Astrocyte of the cerebellum (primary cell): ENCODE results near the gene NT5C.

Experiments used
- DNase-seq: peaks from one replicate; pipeline ENCODE4 v3.0.0-alpha.2; 2011; ENCODE audit warnings: low read depth
- H3K4me3 ChIP-seq: 2 replicates; pipeline ENCODE4 v1.5.1; 2011; ENCODE audit warnings: mild to moderate bottlenecking, low read depth, low read length, moderate library complexity
- in situ Hi-C: cut with HindIII; loops from 2 replicates; pipeline ENCODE4 v1.10.0; 2017; ENCODE audit warnings: low sequenced_read_pairs
- TF ChIP-seq, protein P1 (sequence below): IDR thresholded peaks from 2 replicates; pipeline ENCODE4 v1.5.1; 2012; ENCODE audit warnings: low read length, low read depth, moderate library complexity, mild to moderate bottlenecking; ENCODE audit errors: missing control alignments

Gene NT5C

DNA sequence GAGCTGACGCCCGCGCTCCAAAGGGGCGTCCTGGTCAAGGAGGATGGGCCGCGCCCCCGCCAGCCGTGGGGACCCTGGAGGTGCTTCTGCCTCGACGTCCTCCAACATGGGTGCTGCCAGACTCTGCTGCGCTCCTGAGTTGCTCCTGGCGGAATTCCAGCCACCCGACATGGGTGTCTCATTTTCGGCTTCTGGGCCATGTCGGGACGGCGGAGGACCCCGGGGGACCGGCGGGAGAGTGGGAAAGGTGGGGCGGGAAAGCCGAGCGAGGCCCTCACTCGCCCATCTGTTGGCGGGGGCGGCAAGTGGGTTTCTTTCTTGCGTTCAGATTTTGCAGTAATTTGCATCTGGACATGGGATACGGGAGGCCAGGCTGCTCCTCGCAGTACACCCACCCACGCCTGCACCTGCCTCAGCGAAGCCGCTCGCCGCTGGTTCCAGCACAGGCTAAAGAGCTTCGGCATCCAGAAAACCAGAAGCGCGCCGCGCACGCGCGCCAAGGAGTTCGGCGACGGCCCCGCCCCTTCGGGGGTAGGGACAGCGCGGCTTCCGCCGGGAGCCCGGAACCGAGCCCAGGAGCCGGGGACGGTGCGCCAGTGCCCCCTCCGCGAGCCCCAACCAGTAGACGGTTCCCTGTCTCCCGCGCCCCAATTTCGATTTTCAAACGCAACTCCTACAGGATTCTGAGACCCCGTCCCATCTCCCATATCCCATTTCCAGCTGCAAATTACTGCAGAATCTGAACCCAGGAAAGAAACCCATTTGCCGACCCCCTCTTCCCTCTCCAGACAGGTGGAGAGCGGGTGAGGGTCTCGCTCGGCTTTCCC, 21.9 kb downstream of the NT5C start, which contains the start of gene ARMC7:
ARMC7 (plus strand) TSS at position 563 of the 827 bp plus-strand sequence. CDS start 320 bp downstream, outside the sequence.
- TF ChIP-seq, protein P1, sequence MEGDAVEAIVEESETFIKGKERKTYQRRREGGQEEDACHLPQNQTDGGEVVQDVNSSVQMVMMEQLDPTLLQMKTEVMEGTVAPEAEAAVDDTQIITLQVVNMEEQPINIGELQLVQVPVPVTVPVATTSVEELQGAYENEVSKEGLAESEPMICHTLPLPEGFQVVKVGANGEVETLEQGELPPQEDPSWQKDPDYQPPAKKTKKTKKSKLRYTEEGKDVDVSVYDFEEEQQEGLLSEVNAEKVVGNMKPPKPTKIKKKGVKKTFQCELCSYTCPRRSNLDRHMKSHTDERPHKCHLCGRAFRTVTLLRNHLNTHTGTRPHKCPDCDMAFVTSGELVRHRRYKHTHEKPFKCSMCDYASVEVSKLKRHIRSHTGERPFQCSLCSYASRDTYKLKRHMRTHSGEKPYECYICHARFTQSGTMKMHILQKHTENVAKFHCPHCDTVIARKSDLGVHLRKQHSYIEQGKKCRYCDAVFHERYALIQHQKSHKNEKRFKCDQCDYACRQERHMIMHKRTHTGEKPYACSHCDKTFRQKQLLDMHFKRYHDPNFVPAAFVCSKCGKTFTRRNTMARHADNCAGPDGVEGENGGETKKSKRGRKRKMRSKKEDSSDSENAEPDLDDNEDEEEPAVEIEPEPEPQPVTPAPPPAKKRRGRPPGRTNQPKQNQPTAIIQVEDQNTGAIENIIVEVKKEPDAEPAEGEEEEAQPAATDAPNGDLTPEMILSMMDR: no peak
- in situ Hi-C loops: no loop called here
- peak within 1 kb of the TSS; percentile 80 for H3K4me3 ChIP-seq
- no peak for DNase-seq

DNA sequence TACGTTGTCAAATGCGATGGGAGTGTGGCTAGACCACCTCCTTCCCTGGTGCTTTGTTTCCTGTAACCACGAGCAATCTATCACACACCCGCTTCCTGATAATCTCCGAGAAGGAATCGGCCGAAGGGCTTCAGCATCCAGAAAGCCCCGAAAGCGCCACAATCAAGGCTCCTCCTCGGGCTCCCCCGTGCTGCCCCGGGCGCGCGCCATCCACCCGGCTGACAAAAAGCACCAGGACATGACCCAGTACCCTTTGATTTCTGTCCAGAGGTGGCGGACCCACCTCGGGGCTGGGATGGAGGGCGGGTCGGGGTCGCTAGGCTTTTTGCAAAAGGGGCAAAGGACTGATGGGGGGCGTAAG, 22.5 kb downstream of the NT5C start:
- TF ChIP-seq, protein P1: no peak
- no peak for DNase-seq
- H3K4me3 ChIP-seq: peak overlapping the region; percentile 80
- in situ Hi-C loops: no loop called here

DNA sequence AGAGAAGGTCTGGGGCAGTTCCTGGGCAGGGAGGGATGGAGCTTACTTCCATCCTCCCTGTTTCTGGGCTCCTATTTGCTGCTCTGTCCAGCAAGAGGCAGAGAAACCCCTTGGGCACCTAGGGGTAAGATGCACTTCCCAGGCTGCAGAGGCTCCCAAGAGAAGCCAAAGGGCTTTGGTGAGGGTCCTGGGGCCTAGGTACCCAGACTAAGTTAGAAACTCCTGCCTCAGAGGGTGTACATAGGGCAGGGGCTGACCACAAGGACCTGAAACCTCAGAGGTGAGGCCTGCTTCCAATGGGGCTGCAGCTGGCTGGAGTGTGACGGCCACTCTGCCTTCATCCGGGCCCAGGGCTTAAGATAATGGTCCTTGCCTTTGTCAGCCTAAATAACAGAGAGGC, 23.3 kb downstream of the NT5C start:
- DNase-seq: no peak
- TF ChIP-seq, protein P1: no peak
- H3K4me3 ChIP-seq: no peak overlapping the region
- in situ Hi-C loops: no loop called here

DNA sequence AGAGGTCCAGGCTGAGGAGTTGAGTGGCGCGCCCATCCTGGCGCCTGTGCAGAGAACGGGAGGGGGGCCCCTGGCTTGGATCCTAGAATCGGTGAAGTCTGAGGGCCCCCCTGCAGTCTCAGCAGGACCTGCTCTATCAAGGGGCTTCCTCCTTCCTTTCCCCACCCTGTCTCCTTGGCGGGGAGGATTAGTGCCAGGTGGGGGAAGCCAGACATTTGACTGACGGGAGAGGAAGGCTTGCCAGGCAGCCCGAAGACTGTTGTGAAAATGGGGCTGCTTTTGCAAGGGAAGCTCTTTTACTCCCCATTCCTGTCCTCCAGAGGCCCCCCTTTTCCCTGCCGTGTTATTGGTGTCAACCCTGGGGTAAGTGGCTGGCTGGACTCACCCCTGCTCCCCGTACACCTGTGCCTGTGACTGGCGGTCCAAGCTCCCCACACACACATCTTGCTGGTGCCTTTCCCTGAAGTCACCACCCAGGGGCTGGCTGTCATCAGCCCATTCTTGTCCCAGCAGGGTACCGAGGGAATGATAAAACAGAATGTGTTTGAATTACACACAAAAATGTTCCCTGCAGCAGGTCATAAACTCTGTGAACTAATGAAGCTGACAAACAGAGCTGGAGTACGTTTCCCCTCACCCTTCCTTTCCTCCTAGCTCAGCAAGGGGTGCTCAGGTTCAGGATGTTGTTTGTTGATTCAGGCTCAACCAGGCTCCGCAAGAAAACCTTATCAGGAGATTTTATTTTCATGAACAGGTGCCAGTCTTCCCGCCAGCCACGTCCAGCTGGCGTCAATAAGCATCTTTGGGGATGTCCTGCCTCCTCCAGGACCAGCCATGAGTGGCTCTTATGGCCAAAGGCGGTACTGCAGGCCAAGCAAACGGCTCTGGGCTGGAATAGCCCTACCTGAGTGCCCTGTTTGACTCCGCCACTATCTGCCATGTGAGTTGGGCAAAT, 26.1 kb downstream of the NT5C start:
- in situ Hi-C loops: no loop called here
- TF ChIP-seq, protein P1: peak; percentile 92
- no peak overlapping the region for H3K4me3 ChIP-seq
- DNase-seq: no peak

DNA sequence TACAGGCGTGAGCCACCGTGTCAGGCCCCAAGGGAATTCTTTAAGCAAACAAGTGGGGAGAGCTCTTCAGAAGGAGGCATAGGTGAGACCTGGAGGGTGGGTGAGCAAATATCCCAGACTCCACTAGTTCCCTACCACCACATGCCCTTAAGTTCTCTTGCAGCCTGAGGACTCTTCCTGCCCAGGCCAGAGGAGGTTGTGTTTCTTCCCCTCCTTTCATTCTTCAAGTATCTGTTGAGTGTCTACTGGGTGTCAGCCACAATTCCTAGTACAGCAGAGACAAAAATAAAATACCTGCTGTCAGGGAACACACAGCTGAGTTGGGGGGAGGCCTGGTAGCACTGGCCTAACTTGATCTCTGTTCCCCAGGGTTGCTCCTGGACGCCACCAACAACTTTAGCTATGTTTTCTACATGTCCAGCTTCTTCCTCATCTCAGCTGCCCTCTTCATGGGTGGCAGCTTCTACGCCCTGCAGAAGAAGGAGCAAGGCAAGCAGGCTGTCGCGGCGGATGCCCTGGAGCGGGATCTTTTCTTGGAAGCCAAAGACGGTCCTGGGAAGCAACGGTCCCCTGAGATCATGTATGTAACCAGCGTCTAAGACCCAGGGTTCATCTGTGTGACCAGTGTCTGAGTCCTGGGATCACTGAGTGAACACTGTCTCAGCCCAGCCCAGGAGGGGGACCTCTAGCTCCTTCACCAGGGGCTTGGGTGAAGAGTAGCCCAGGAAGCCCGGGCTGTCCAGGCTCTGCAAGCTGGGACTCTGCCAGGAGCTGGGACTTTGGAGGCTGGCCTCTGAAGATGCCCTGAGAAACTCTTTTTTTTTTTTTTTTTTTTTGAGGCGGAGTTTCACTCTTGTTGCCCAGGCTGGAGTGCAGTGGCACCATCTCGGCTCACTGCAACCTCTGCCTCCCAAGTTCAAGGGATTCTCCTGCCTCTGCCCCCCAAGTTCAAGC, 27.7 kb downstream of the NT5C start:
- no peak for DNase-seq
- H3K4me3 ChIP-seq: no peak overlapping the region
- in situ Hi-C loops: no loop called here
- TF ChIP-seq, protein P1: no peak

DNA sequence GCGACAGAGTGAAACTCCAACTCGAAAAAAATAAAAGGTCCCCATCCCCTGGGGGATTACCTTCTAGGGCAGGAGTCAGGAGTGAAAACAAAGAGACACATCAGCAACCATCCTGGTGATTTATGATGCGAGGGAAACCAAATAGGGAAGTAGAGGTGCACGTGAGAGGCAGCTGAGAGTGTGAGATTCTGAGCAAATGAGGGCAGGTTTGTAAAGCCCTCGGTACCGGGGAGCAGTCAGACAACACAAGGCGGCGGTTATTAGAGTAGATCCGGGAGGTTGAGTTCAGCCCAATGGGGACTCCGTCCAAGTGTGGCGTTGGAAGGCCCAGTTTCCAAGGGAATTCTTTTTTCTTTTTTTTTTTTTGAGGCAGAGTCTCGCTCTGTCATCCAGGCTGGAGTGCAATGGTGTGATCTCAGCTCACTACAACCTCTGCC, 29.1 kb downstream of the NT5C start:
- DNase-seq: no peak
- TF ChIP-seq, protein P1: no peak
- in situ Hi-C loops: no loop called here
- no peak overlapping the region for H3K4me3 ChIP-seq
